ENCODE results near the gene CERS3. TPM values are rescaled to one million over a fixed set of nuclear protein-coding genes. Genes with fewer than 3 reads are reported as not detected.
A peak's percentile ranks its signal among the peaks of the same experiment; 100 is the strongest.

The CERS3 gene
- total and polyA plus RNA-seq, 10 of the 15 experiments (the other 5 are each of a cell fraction or from before 2014, with no cell fraction given), result not detected

- H2AFZ ChIP-seq (ENCODE audit: control insufficient read depth, low read depth, low read length), result no peak overlapping the region
- in situ Hi-C loops (cut with MboI), result no loop called here
- no peaks in the 10 kb centered on the region for H4K20me1 ChIP-seq (ENCODE audit: control insufficient read depth, insufficient read depth)
- no peak for ATAC-seq
- POLR2A ChIA-PET, result no interaction called here
- H3K36me3 ChIP-seq (ENCODE audit: control insufficient read depth in 2 of 2, insufficient read depth in 2 of 2, low read length in 1 of 2), result no peaks in the 10 kb centered on the region
- intact Hi-C loops (cut with micrococcal nuclease; ENCODE audit: unreplicated experiment), result no loop called here
- H3K79me2 ChIP-seq (ENCODE audit: control insufficient read depth, insufficient read depth, low read length), result no peaks in the 10 kb centered on the region
- FAIRE-seq, result no peak
- no peak overlapping the region for H3K4me3 ChIP-seq
- BruUV-seq (replicated peaks), result no TSS peak
- SMC1A ChIA-PET (ENCODE audit: uncharacterized antibody, unreplicated experiment), result no interaction called here
- H3K4me1 ChIP-seq (ENCODE audit: control insufficient read depth, insufficient read depth, low read length), result no peaks in the 10 kb centered on the region
- TF ChIP-seq REST (IDR thresholded peaks at IDR 0.05; ENCODE audit: low read depth, low read length) (peak; percentile 42; the same call in 1 of the 2 replicates), GATAD2B (conservative IDR thresholded peaks at IDR 0.05; ENCODE audit: low read depth) (no peak), SUZ12 (IDR thresholded peaks at IDR 0.05; ENCODE audit: unreplicated experiment) (no peak), MTA3 (IDR thresholded peaks at IDR 0.05; ENCODE audit: borderline replicate concordance, low read length) (no peak), ASH2L (IDR thresholded peaks at IDR 0.05; ENCODE audit: borderline replicate concordance, low read depth) (no peak), CHD4 (IDR thresholded peaks at IDR 0.05) (no peak)
- H3K27ac ChIP-seq (ENCODE audit: control insufficient read depth, insufficient read depth), result no peak overlapping the region
- H3K9ac ChIP-seq (ENCODE audit: control insufficient read depth, insufficient read depth, low read length), result no peak overlapping the region
- WGBS (ENCODE audit: insufficient coverage, insufficient replicate concordance, low lambda C conversion rate, missing lambda C conversion rate), result 0% methylated on average over 2 of the region's 2 CpGs
- no peaks in the 10 kb centered on the region for H3K27me3 ChIP-seq (replicated peaks in 1 of 2; ENCODE audit: control insufficient read depth in 2 of 2, insufficient read depth in 2 of 2, low read length in 1 of 2)
- DNase-seq (ENCODE audit: low read depth, low spot score), result no peak
- CTCF ChIA-PET, result no interaction called here
- no peak overlapping the region for H3K4me2 ChIP-seq (ENCODE audit: control insufficient read depth, insufficient read depth)
- RAD21 ChIA-PET (ENCODE audit: unreplicated experiment), result no interaction called here
- no peaks in the 10 kb centered on the region for H3K9me3 ChIP-seq (replicated peaks; ENCODE audit: control insufficient read depth, insufficient read depth, low read length)
These were observed 135.7 kb downstream of the CERS3 start for GRCh38 chr15:100393008-100393407.
